PFSK-1 (cell line): ENCODE data around the gene LGR5.

ENCODE experiments used
- FOXP2 ChIP-seq: optimal IDR thresholded peaks from 2 replicates; pipeline ENCODE3; 2011; ENCODE audit warnings: borderline replicate concordance, control low read depth, inconsistent platforms; ENCODE audit not compliant: insufficient read depth; ENCODE audit errors: extremely low read length, extremely low read depth
- POLR2AphosphoS5 ChIP-seq: IDR thresholded peaks from 2 replicates; pipeline ENCODE4 v1.6.1; 2012; ENCODE audit warnings: low read depth, mild to moderate bottlenecking, control low read depth, low read length, moderate library complexity
- SIN3A ChIP-seq: IDR thresholded peaks from 2 replicates; pipeline ENCODE4 v1.6.1; 2012; ENCODE audit warnings: mild to moderate bottlenecking, low read length, moderate library complexity, borderline replicate concordance; ENCODE audit not compliant: insufficient read depth
- TAF1 ChIP-seq: IDR thresholded peaks from 2 replicates; pipeline ENCODE4 v1.6.1; 2012; ENCODE audit warnings: low read length, control low read depth, borderline replicate concordance; ENCODE audit not compliant: insufficient read depth
- TF ChIP-seq, protein P1 (sequence below), 2 experiments: IDR thresholded peaks; 2 replicates each; pipeline versions ENCODE4 v1.6.1 to v1.8.0; 2011 to 2012; ENCODE audit warnings: low read depth in 2 of 2, low read length in 2 of 2, control low read depth in 1 of 2, inconsistent platforms in 1 of 2, mild to moderate bottlenecking in 1 of 2, moderate library complexity in 1 of 2; ENCODE audit not compliant: insufficient read depth in 1 of 2

LGR5 gene

DNA sequence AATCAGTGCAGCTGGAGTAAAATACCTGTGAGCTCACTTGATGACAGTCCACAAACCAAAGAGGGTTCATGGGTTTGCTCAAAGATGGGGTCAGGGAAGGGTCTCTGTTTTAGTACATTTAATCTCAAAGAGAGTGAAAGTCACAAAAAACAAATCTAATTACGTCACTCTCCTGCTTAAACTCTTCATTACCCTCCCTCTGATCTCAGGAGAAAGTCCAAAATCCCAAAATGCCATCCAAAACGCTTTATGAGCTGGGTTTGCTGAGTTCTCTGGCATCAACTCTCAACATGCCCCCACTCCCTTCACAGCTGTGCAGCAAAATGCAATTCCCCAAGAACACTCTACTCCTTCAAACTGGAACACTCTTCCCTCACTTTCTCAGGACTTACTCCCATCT is 40.4 kb upstream of the LGR5 start:
- no peak for TF ChIP-seq FOXP2
- no peak for TF ChIP-seq TAF1
- TF ChIP-seq, protein P1, sequence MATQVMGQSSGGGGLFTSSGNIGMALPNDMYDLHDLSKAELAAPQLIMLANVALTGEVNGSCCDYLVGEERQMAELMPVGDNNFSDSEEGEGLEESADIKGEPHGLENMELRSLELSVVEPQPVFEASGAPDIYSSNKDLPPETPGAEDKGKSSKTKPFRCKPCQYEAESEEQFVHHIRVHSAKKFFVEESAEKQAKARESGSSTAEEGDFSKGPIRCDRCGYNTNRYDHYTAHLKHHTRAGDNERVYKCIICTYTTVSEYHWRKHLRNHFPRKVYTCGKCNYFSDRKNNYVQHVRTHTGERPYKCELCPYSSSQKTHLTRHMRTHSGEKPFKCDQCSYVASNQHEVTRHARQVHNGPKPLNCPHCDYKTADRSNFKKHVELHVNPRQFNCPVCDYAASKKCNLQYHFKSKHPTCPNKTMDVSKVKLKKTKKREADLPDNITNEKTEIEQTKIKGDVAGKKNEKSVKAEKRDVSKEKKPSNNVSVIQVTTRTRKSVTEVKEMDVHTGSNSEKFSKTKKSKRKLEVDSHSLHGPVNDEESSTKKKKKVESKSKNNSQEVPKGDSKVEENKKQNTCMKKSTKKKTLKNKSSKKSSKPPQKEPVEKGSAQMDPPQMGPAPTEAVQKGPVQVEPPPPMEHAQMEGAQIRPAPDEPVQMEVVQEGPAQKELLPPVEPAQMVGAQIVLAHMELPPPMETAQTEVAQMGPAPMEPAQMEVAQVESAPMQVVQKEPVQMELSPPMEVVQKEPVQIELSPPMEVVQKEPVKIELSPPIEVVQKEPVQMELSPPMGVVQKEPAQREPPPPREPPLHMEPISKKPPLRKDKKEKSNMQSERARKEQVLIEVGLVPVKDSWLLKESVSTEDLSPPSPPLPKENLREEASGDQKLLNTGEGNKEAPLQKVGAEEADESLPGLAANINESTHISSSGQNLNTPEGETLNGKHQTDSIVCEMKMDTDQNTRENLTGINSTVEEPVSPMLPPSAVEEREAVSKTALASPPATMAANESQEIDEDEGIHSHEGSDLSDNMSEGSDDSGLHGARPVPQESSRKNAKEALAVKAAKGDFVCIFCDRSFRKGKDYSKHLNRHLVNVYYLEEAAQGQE (IDR thresholded peaks at IDR 0.05; ENCODE audit: insufficient read depth in 1 of 2, low read depth in 2 of 2, low read length in 2 of 2) = no peak
- TF ChIP-seq SIN3A = no peak
- TF ChIP-seq POLR2AphosphoS5 = no peak

DNA sequence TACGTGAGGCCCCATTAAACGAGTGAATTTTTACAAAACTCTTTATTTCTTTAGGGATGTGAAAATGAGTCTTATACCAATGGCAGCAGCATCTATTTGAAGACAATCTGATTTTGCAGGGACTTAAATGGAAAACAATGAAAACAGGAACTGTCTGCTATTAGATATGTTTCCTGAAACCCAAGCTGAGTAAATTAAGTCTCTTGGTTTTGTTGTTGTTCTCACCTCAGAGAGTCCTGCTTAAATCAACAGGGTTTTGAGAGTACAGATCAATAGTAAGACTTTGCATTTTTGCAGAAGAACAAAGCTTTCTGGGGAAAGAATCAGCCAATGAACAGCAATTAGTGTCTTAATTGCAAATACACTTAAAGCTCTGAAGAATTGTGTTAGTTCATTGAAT is 39.1 kb upstream of the LGR5 start:
- no peak for TF ChIP-seq POLR2AphosphoS5
- no peak for TF ChIP-seq SIN3A
- TF ChIP-seq TAF1 = no peak
- TF ChIP-seq, protein P1 (IDR thresholded peaks at IDR 0.05; ENCODE audit: insufficient read depth in 1 of 2, low read depth in 2 of 2, low read length in 2 of 2) = no peak
- no peak for TF ChIP-seq FOXP2

- TF ChIP-seq SIN3A (no peak), POLR2AphosphoS5 (no peak), TAF1 (no peak), FOXP2 (no peak)
- TF ChIP-seq, protein P1 (IDR thresholded peaks at IDR 0.05; ENCODE audit: insufficient read depth in 1 of 2, low read depth in 2 of 2, low read length in 2 of 2) = no peak
Observed at GRCh38 chr12:71405884-71406283, 33.7 kb upstream of the LGR5 start.

- TF ChIP-seq TAF1 = no peak
- TF ChIP-seq, protein P1 (IDR thresholded peaks at IDR 0.05; ENCODE audit: insufficient read depth in 1 of 2, low read depth in 2 of 2, low read length in 2 of 2) = no peak
Observed at GRCh38 chr12:71407732-71408131, 31.9 kb upstream of the LGR5 start.

- no peak for TF ChIP-seq POLR2AphosphoS5
- no peak for TF ChIP-seq SIN3A
- no peak for TF ChIP-seq FOXP2
- TF ChIP-seq, protein P1 (IDR thresholded peaks at IDR 0.05; ENCODE audit: insufficient read depth in 1 of 2, low read depth in 2 of 2, low read length in 2 of 2) = no peak
- no peak for TF ChIP-seq TAF1
Observed at GRCh38 chr12:71410844-71411243, 28.8 kb upstream of the LGR5 start.
